ENCODE results near the gene ADAMTS12. TPM values are rescaled to one million over a fixed set of nuclear protein-coding genes. Genes with fewer than 3 reads are reported as not detected.
"Not testable (repeated sequence)": the region's sequence is repeated elsewhere in the genome, so short reads cannot be mapped to it uniquely, and the experiment has no call there.

Gene ADAMTS12
- total RNA-seq, 1 donor: 6.9 TPM

GRCh38 chr5:33877449-33877848, 14.3 kb downstream of the ADAMTS12 start:
- no peak overlapping the region for H3K27ac ChIP-seq (ENCODE audit: low read depth, low read length)

GRCh38 chr5:33867241-33867640, 24.5 kb downstream of the ADAMTS12 start:
- peaks cover 82% of the 10 kb centered on the region for H3K79me2 ChIP-seq (ENCODE audit: insufficient read depth, low read length)
- H3K36me3 ChIP-seq (ENCODE audit: insufficient read depth, low read length): peaks cover 13% of the 10 kb centered on the region
- H3K4me1 ChIP-seq (ENCODE audit: insufficient read depth, low read length): no peaks in the 10 kb centered on the region
- H3K27ac ChIP-seq (ENCODE audit: low read depth, low read length): no peak overlapping the region
- H3K4me2 ChIP-seq (ENCODE audit: insufficient read depth, low read length): no peak overlapping the region
- H3K9me3 ChIP-seq (ENCODE audit: low read depth, low read length): peaks cover 5% of the 10 kb centered on the region
- H4K20me1 ChIP-seq (ENCODE audit: insufficient read depth, low read length): peaks cover 22% of the 10 kb centered on the region
- no peaks in the 10 kb centered on the region for H3K27me3 ChIP-seq (ENCODE audit: insufficient read depth, low read length)
- H3K4me3 ChIP-seq (ENCODE audit: insufficient read depth, low read length): no peak overlapping the region
- no peak overlapping the region for H2AFZ ChIP-seq (ENCODE audit: low read length)
- DNase-seq (ENCODE audit: insufficient read length, low spot score, missing footprints): no peak
- no peak for TF ChIP-seq CTCF (IDR thresholded peaks at IDR 0.05; ENCODE audit: extremely low read depth, low read depth, low read length)

More at GRCh38 chr5:33877449-33877848, 14.3 kb downstream of the ADAMTS12 start:
- no peak for DNase-seq (ENCODE audit: insufficient read length, low spot score, missing footprints)
- H3K4me1 ChIP-seq (ENCODE audit: insufficient read depth, low read length): no peaks in the 10 kb centered on the region
- no peak overlapping the region for H2AFZ ChIP-seq (ENCODE audit: low read length)
- H3K4me3 ChIP-seq (ENCODE audit: insufficient read depth, low read length): no peak overlapping the region
- H3K36me3 ChIP-seq (ENCODE audit: insufficient read depth, low read length): peaks cover 25% of the 10 kb centered on the region
- peaks cover 36% of the 10 kb centered on the region for H4K20me1 ChIP-seq (ENCODE audit: insufficient read depth, low read length)
- H3K27me3 ChIP-seq (ENCODE audit: insufficient read depth, low read length): no peaks in the 10 kb centered on the region
- no peaks in the 10 kb centered on the region for H3K9me3 ChIP-seq (ENCODE audit: low read depth, low read length)
- peaks cover 90% of the 10 kb centered on the region for H3K79me2 ChIP-seq (ENCODE audit: insufficient read depth, low read length)
- no peak for TF ChIP-seq CTCF (IDR thresholded peaks at IDR 0.05; ENCODE audit: extremely low read depth, low read depth, low read length)
- no peak overlapping the region for H3K4me2 ChIP-seq (ENCODE audit: insufficient read depth, low read length)

GRCh38 chr5:33859177-33859576, 32.6 kb downstream of the ADAMTS12 start:
- not testable (repeated sequence) for H3K27me3 ChIP-seq (ENCODE audit: insufficient read depth, low read length); H3K4me3 ChIP-seq (ENCODE audit: insufficient read depth, low read length); H3K4me2 ChIP-seq (ENCODE audit: insufficient read depth, low read length); DNase-seq (ENCODE audit: insufficient read length, low spot score, missing footprints); H3K36me3 ChIP-seq (ENCODE audit: insufficient read depth, low read length); H2AFZ ChIP-seq (ENCODE audit: low read length); H3K27ac ChIP-seq (ENCODE audit: low read depth, low read length); H3K9me3 ChIP-seq (ENCODE audit: low read depth, low read length)
- Histone ChIP-seq H4K20me1 (ENCODE audit: insufficient read depth, low read length) (peaks cover 12% of the 10 kb centered on the region), H3K4me1 (ENCODE audit: insufficient read depth, low read length) (peaks cover 22% of the 10 kb centered on the region), H3K79me2 (ENCODE audit: insufficient read depth, low read length) (peaks cover 82% of the 10 kb centered on the region)

- H3K27ac ChIP-seq (ENCODE audit: low read depth, low read length): no peak overlapping the region
- H3K36me3 ChIP-seq (ENCODE audit: insufficient read depth, low read length): no peaks in the 10 kb centered on the region
- H3K79me2 ChIP-seq (ENCODE audit: insufficient read depth, low read length): peaks cover 83% of the 10 kb centered on the region
- peaks cover 12% of the 10 kb centered on the region for H4K20me1 ChIP-seq (ENCODE audit: insufficient read depth, low read length)
- no peak overlapping the region for H3K4me3 ChIP-seq (ENCODE audit: insufficient read depth, low read length)
- H3K27me3 ChIP-seq (ENCODE audit: insufficient read depth, low read length): no peaks in the 10 kb centered on the region
- H3K9me3 ChIP-seq (ENCODE audit: low read depth, low read length): no peaks in the 10 kb centered on the region
- TF ChIP-seq CTCF (IDR thresholded peaks at IDR 0.05; ENCODE audit: extremely low read depth, low read depth, low read length): no peak
- no peak for DNase-seq (ENCODE audit: insufficient read length, low spot score, missing footprints)
- no peak overlapping the region for H2AFZ ChIP-seq (ENCODE audit: low read length)
- H3K4me2 ChIP-seq (ENCODE audit: insufficient read depth, low read length): no peak overlapping the region
- H3K4me1 ChIP-seq (ENCODE audit: insufficient read depth, low read length): peaks cover 37% of the 10 kb centered on the region
Observed at GRCh38 chr5:33857037-33857436, 34.8 kb downstream of the ADAMTS12 start.
